ENCODE measurements around the gene PER2.

- TF ChIP-seq CHD2 (IDR thresholded peaks at IDR 0.05; ENCODE audit: low read depth, low read length), result no peak
- TF ChIP-seq, protein P1, sequence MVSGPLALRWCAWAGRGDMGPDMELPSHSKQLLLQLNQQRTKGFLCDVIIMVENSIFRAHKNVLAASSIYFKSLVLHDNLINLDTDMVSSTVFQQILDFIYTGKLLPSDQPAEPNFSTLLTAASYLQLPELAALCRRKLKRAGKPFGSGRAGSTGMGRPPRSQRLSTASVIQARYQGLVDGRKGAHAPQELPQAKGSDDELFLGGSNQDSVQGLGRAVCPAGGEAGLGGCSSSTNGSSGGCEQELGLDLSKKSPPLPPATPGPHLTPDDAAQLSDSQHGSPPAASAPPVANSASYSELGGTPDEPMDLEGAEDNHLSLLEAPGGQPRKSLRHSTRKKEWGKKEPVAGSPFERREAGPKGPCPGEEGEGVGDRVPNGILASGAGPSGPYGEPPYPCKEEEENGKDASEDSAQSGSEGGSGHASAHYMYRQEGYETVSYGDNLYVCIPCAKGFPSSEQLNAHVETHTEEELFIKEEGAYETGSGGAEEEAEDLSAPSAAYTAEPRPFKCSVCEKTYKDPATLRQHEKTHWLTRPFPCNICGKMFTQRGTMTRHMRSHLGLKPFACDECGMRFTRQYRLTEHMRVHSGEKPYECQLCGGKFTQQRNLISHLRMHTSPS (CRISPR knock-in tag; IDR thresholded peaks at IDR 0.05; ENCODE audit: low read depth), result no peak
- no peak for TF ChIP-seq CTCF (CRISPR knock-in tag; IDR thresholded peaks at IDR 0.05)
- TF ChIP-seq, protein P2, sequence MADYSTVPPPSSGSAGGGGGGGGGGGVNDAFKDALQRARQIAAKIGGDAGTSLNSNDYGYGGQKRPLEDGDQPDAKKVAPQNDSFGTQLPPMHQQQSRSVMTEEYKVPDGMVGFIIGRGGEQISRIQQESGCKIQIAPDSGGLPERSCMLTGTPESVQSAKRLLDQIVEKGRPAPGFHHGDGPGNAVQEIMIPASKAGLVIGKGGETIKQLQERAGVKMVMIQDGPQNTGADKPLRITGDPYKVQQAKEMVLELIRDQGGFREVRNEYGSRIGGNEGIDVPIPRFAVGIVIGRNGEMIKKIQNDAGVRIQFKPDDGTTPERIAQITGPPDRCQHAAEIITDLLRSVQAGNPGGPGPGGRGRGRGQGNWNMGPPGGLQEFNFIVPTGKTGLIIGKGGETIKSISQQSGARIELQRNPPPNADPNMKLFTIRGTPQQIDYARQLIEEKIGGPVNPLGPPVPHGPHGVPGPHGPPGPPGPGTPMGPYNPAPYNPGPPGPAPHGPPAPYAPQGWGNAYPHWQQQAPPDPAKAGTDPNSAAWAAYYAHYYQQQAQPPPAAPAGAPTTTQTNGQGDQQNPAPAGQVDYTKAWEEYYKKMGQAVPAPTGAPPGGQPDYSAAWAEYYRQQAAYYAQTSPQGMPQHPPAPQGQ (CRISPR knock-in tag; IDR thresholded peaks at IDR 0.05; ENCODE audit: borderline replicate concordance), result no peak
- TF ChIP-seq ZNF331 (CRISPR knock-in tag; IDR thresholded peaks at IDR 0.05), result no peak
- no peak for TF ChIP-seq ZNF350 (CRISPR knock-in tag; IDR thresholded peaks at IDR 0.05; ENCODE audit: borderline replicate concordance, low read depth)
- TF ChIP-seq SNAPC5 (CRISPR knock-in tag; IDR thresholded peaks at IDR 0.05; ENCODE audit: borderline replicate concordance), result no peak
These were observed 33.6 kb upstream of the PER2 start for GRCh38 chr2:238322001-238322411.
